Measurements from ENCODE around the gene ASAP3. TPM values are rescaled to one million over a fixed set of nuclear protein-coding genes. Genes with fewer than 3 reads are reported as not detected.

Gene ASAP3
- total and polyA plus RNA-seq, 2 experiments from 2014 or later: 28.8 to 45.1 TPM

DNA sequence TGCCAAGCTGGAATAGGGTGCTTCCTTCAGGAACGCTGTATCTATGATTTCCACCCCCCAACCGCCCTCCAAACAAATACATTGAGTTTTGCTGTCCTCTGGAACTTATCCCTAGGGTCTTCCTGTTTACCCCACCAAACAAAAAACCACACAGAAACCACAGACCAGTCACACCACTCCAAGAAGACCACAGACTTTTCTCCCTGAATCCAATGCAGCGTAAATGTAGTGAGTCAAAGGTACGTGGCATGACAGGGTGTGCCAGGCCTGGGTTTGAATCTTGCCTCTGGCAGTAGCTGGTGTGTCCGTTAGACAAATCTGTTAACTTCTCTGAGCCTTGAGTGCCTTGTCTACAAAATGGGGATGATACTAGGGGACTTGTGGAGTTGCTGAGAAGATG is 27.8 kb downstream of the ASAP3 start:
- no peak for DNase-seq (ENCODE audit: low spot score)
- peaks cover 3% of the 10 kb centered on the region for H4K20me1 ChIP-seq (ENCODE audit: insufficient read depth, poor library complexity, severe bottlenecking)
- peaks cover 3% of the 10 kb centered on the region for H3K79me2 ChIP-seq
- H3K4me3 ChIP-seq: no peak overlapping the region
- TF ChIP-seq EZH2phosphoT487 (IDR thresholded peaks at IDR 0.05; ENCODE audit: low read depth, severe bottlenecking, unreplicated experiment): no peak
- TF ChIP-seq, protein P1, sequence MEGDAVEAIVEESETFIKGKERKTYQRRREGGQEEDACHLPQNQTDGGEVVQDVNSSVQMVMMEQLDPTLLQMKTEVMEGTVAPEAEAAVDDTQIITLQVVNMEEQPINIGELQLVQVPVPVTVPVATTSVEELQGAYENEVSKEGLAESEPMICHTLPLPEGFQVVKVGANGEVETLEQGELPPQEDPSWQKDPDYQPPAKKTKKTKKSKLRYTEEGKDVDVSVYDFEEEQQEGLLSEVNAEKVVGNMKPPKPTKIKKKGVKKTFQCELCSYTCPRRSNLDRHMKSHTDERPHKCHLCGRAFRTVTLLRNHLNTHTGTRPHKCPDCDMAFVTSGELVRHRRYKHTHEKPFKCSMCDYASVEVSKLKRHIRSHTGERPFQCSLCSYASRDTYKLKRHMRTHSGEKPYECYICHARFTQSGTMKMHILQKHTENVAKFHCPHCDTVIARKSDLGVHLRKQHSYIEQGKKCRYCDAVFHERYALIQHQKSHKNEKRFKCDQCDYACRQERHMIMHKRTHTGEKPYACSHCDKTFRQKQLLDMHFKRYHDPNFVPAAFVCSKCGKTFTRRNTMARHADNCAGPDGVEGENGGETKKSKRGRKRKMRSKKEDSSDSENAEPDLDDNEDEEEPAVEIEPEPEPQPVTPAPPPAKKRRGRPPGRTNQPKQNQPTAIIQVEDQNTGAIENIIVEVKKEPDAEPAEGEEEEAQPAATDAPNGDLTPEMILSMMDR (IDR thresholded peaks at IDR 0.05; ENCODE audit: poor library complexity): no peak
- TF ChIP-seq EZH2 (IDR thresholded peaks at IDR 0.05; ENCODE audit: borderline replicate concordance): no peak
- H3K27me3 ChIP-seq: no peaks in the 10 kb centered on the region
- no peak overlapping the region for H2AFZ ChIP-seq
- no peak overlapping the region for H3K27ac ChIP-seq
- H3K36me3 ChIP-seq (replicated peaks; ENCODE audit: insufficient read depth, low read depth): no peaks in the 10 kb centered on the region
- no peak overlapping the region for H3K4me2 ChIP-seq
- WGBS (ENCODE audit: low lambda C conversion rate, missing lambda C conversion rate): 96% methylated on average over 5 of the region's 5 CpGs
- no peaks in the 10 kb centered on the region for H3K4me1 ChIP-seq (ENCODE audit: insufficient read depth)
- no peaks in the 10 kb centered on the region for H3K9me2 ChIP-seq (replicated peaks; ENCODE audit: insufficient read depth)
- no peaks in the 10 kb centered on the region for H3K9me3 ChIP-seq (ENCODE audit: low read depth)

DNA sequence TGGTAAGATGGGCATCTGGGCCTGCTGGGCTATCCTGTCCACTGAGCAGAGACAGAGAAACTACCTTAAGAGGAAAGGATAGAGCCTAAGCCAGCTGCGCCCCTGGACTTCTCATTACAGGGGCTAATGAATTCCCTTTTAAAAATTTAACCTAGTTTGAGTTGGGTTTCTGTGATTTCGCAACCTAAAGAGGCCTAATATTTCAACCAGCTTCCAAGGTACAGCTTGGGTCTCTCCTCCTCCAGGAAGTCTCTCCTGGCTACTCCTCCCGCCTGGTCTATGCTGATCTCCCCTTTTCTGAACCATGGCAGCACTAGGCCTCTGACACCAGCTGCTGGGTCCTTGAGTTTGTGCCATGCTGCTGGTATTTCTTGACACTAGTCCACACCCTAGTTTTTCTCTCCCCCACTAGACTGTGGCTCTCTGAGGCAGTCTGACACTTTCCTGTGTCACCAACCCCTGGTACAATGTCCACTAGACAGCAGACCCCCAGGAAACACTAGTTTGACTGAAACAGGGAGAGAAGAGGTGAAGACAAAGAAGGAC is 30.5 kb downstream of the ASAP3 start:
- no peak overlapping the region for H3K27ac ChIP-seq
- peaks cover 3% of the 10 kb centered on the region for H4K20me1 ChIP-seq (ENCODE audit: insufficient read depth, poor library complexity, severe bottlenecking)
- H3K9me3 ChIP-seq (ENCODE audit: low read depth): no peaks in the 10 kb centered on the region
- H3K27me3 ChIP-seq: no peaks in the 10 kb centered on the region
- WGBS (ENCODE audit: low lambda C conversion rate, missing lambda C conversion rate): 99% methylated on average over 3 of the region's 3 CpGs
- H3K79me2 ChIP-seq: no peaks in the 10 kb centered on the region
- H3K4me1 ChIP-seq (ENCODE audit: insufficient read depth): no peaks in the 10 kb centered on the region
- H3K9me2 ChIP-seq (replicated peaks; ENCODE audit: insufficient read depth): no peaks in the 10 kb centered on the region
- no peaks in the 10 kb centered on the region for H3K36me3 ChIP-seq (replicated peaks; ENCODE audit: insufficient read depth, low read depth)
- DNase-seq (ENCODE audit: low spot score): no peak
- H3K4me2 ChIP-seq: no peak overlapping the region
- H3K4me3 ChIP-seq: no peak overlapping the region
- TF ChIP-seq EZH2phosphoT487 (IDR thresholded peaks at IDR 0.05; ENCODE audit: low read depth, severe bottlenecking, unreplicated experiment) (no peak), EZH2 (IDR thresholded peaks at IDR 0.05; ENCODE audit: borderline replicate concordance) (no peak)
- TF ChIP-seq, protein P1 (IDR thresholded peaks at IDR 0.05; ENCODE audit: poor library complexity): no peak
- H2AFZ ChIP-seq: no peak overlapping the region

DNA sequence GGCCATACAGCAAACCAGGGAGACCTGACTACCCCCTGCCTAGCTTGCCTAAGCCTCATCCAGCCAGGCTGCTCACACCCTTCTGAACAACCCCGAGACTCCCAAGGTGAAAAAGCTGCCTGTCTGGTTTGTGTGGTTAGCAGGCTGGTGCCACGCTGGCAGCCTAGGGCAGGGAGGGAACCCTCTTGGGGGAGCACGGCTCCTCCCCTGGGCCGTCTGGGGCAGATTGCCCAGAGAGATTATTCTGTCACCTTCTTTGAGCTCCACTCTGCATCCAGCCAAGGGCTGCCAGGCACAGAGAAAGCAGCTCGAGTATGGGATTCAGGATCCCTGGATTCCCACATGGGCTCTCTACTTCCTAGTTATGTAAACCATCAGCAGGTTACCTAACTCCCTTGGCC is 32.0 kb downstream of the ASAP3 start:
- no peak overlapping the region for H3K4me2 ChIP-seq
- H3K79me2 ChIP-seq: no peaks in the 10 kb centered on the region
- H3K27me3 ChIP-seq: no peaks in the 10 kb centered on the region
- H3K9me3 ChIP-seq (ENCODE audit: low read depth): no peaks in the 10 kb centered on the region
- H2AFZ ChIP-seq: no peak overlapping the region
- no peaks in the 10 kb centered on the region for H3K4me1 ChIP-seq (ENCODE audit: insufficient read depth)
- WGBS (ENCODE audit: low lambda C conversion rate, missing lambda C conversion rate): 69% methylated on average over 5 of the region's 5 CpGs
- H3K9me2 ChIP-seq (replicated peaks; ENCODE audit: insufficient read depth): no peaks in the 10 kb centered on the region
- H3K36me3 ChIP-seq (replicated peaks; ENCODE audit: insufficient read depth, low read depth): no peaks in the 10 kb centered on the region
- H4K20me1 ChIP-seq (ENCODE audit: insufficient read depth, poor library complexity, severe bottlenecking): no peaks in the 10 kb centered on the region
- H3K4me3 ChIP-seq: no peak overlapping the region
- no peak for DNase-seq (ENCODE audit: low spot score)
- no peak overlapping the region for H3K27ac ChIP-seq
- TF ChIP-seq EZH2 (IDR thresholded peaks at IDR 0.05; ENCODE audit: borderline replicate concordance) (no peak), EZH2phosphoT487 (IDR thresholded peaks at IDR 0.05; ENCODE audit: low read depth, severe bottlenecking, unreplicated experiment) (no peak)
- TF ChIP-seq, protein P1 (IDR thresholded peaks at IDR 0.05; ENCODE audit: poor library complexity): no peak

All from hepatocyte (in vitro differentiated cells).